ENCODE measurements around the gene RAB11FIP3. TPM values are rescaled to one million over a fixed set of nuclear protein-coding genes. Genes with fewer than 3 reads are reported as not detected.

The RAB11FIP3 gene
- total RNA-seq, 1 donor from 2014 or later: 47.0 TPM

DNA sequence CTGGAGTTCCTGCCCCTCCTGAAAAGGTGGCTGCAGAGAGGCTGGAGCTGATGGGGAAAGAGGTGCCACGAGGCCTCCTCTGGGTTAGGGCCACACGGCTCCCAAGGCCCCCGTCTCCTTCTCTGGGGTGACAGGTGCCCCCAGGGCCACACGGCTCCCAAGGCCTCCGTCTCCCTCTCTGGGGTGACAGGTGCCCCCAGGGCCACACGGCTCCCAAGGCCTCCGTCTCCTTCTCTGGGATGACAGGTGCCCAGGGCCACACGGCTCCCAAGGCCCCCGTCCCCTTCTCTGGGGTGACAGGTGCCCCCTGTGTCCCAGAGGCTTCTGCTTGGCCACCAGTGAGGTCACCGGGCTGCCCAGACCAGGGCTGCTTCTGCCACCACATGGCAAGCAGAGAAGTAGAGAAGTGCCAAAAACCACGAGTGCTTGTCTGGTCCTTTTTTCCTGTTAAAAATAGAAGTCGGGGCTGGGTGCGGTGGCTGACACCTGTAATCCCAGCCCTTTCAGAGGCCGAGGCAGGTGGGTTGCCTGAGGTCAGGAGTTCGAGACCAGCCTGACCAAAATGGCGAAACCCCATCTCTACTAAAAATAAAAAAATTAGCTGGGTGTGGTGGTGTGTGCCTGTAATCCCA lies 106.2 kb downstream of the RAB11FIP3 start:
- DNase-seq (ENCODE audit: low spot score in 2 of 2): no peak

DNA sequence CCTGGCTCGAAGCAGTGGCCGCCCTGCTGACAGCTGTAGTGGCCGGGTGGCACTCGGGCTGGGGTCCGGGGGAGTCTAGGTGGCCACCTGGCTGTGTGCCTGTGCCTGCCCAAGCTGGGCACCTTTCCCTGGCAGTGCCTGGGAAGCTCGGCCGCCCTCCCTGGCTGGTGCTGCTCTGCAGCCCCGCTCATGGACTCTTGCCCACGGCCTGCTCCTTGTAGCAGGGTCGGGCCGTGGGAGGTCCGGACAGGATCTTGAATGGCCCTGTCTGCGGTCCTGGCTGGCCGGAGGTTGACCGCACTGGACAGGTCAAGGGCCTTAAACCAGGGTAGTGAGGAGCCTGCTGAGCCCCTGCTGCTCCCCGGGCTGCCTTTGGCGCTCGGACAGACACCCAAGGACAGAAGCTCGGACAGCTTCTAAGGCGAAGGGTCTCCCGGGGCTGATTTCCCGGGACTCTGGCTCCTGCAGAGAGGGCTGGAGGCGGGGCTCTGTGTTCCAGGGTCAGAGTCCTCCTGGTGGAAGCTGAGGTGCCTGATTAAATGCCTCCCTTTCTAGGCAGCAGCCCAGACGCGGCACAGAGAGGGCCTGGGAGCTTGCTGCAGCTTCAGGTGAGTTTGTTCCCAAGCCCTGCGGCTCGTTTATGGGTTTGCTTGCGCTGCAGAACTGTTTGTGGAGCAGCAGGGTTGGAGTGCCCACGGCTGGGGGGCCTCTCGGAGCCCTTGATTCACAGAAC lies 108.1 kb downstream of the RAB11FIP3 start:
- H3K36me3 ChIP-seq: peaks cover 0 to 18% of the 10 kb centered on the region in 2 donors
- TF ChIP-seq, protein P1, sequence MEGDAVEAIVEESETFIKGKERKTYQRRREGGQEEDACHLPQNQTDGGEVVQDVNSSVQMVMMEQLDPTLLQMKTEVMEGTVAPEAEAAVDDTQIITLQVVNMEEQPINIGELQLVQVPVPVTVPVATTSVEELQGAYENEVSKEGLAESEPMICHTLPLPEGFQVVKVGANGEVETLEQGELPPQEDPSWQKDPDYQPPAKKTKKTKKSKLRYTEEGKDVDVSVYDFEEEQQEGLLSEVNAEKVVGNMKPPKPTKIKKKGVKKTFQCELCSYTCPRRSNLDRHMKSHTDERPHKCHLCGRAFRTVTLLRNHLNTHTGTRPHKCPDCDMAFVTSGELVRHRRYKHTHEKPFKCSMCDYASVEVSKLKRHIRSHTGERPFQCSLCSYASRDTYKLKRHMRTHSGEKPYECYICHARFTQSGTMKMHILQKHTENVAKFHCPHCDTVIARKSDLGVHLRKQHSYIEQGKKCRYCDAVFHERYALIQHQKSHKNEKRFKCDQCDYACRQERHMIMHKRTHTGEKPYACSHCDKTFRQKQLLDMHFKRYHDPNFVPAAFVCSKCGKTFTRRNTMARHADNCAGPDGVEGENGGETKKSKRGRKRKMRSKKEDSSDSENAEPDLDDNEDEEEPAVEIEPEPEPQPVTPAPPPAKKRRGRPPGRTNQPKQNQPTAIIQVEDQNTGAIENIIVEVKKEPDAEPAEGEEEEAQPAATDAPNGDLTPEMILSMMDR (IDR thresholded peaks at IDR 0.05): no peak
- no peak overlapping the region for H3K27ac ChIP-seq
- intact Hi-C loops (cut with DNase I): no loop called here
- no peak for DNase-seq (ENCODE audit: low spot score in 2 of 2)
- H3K9me3 ChIP-seq: no peaks in the 10 kb centered on the region
- peaks cover 1 to 13% of the 10 kb centered on the region in 2 donors for H3K4me1 ChIP-seq
- no peaks in the 10 kb centered on the region for H3K27me3 ChIP-seq
- H3K4me3 ChIP-seq: no peak overlapping the region

More for the DNA sequence above, 106.2 kb downstream of the RAB11FIP3 start:
- H3K4me1 ChIP-seq: peaks cover 4 to 20% of the 10 kb centered on the region in 2 donors
- no peak overlapping the region for H3K27ac ChIP-seq
- H3K36me3 ChIP-seq: peaks cover 0 to 8% of the 10 kb centered on the region in 2 donors
- no peaks in the 10 kb centered on the region for H3K27me3 ChIP-seq
- intact Hi-C loops (cut with DNase I): no loop called here
- TF ChIP-seq, protein P1 (IDR thresholded peaks at IDR 0.05): no peak
- H3K4me3 ChIP-seq: no peak overlapping the region
- no peaks in the 10 kb centered on the region for H3K9me3 ChIP-seq

DNA sequence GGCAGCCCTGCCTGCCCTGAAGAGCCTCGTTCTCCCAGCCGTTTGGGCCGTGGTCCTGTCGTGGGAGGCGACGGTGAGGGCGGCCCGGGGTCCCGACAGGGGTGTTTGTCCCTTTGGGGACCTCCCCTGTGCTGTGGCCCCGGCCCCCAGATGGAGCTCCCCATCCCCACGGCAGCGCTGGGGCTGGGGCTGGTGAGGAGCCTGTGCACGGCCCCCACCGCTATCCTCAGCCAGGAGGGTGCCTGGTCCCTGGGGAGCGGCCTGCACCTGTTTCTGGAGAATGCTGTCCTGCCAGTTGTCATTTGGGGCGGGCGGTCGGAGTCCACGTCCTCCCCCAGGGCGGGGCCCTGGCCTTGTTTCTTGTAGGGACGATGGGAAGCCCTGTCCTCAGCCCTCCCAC lies 108.7 kb downstream of the RAB11FIP3 start:
- no peaks in the 10 kb centered on the region for H3K9me3 ChIP-seq
- no peak for DNase-seq (ENCODE audit: low spot score in 2 of 2)
- no peak overlapping the region for H3K27ac ChIP-seq
- TF ChIP-seq, protein P1 (IDR thresholded peaks at IDR 0.05): no peak
- peaks cover 0 to 9% of the 10 kb centered on the region in 2 donors for H3K4me1 ChIP-seq
- no peak overlapping the region for H3K4me3 ChIP-seq
- H3K36me3 ChIP-seq: peaks cover 0 to 18% of the 10 kb centered on the region in 2 donors
- no peaks in the 10 kb centered on the region for H3K27me3 ChIP-seq
- intact Hi-C loops (cut with DNase I): no loop called here

DNA sequence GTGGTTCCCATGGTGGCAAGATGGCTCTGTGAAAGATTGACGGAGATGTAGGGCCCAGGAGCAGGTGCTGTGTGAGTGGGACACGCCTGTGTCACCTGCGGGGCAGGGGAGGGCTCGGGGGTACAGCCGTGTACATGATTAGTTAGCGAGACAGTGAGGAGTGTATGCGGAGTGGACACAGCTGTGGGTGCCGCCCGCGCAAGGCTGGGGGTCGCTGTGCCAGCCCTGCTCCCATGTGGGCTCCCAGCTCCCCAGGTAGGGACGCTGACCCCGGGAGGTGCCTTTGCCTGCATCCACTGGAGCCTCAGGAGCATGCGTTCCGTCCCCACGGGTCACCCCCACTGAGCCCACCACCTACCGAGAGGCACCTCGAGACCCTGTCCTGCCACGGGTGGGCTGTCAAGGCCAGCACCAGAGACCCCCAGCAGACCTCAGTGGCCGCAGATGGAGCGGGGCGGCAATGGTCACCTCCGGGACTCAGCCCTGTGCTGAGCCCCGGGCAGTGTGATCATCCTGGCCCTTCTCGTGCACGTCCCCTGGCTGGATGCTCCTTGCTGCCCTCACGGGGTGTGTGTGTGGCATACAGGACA lies 109.5 kb downstream of the RAB11FIP3 start:
- H3K27ac ChIP-seq: no peak overlapping the region
- TF ChIP-seq, protein P1 (IDR thresholded peaks at IDR 0.05): no peak
- intact Hi-C loops (cut with DNase I): no loop called here

DNA sequence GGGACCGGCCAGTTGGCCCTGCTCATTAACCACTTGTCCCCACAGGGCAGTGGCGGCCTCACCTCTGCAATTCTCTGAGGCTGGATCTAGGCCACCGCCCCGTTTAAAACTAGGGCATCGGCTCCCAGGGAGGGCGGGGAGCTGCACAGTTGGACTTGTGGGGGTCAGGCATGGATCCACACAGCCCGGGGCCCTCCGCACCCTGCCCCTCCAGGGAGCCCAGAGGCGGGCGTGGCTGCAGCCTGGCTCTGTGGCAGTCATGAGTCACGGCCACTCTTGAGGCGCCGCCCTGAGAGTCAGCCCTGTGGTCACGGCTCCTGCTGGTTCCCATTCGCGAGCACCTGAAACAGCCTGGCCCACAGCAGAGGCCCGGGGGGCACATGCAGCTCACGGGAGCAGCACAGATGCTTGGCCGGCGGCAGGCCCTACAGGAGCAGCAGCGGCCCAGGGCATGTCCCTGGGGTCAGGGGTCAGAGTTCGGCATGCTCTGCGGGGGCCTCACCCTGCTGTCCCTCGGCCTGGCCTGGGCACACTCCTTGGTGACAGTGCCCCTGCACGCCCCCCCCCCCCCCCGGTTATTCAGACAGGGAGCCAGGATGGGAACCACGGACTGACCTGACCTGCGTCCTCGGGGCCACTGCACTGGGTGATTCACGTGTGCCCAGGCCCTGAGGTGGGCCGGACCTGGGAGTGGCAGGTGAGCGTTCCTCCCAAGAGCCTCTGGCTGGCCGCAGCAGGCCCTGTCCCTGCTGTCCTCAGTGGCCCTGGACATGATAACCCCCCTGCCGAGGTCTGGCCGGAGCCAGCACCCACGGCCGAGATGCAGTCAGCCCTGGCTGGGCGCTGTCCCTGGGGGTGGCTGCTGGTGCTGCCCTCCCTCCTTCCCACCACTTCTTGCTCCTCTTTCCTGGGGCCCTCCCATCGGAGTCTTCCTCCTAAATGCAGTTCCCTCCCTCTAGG lies 110.3 kb downstream of the RAB11FIP3 start:
- Histone ChIP-seq H3K4me1 (no peaks in the 10 kb centered on the region), H3K9me3 (no peaks in the 10 kb centered on the region), H3K27me3 (no peaks in the 10 kb centered on the region), H3K27ac (no peak overlapping the region), H3K36me3 (peaks cover 0 to 26% of the 10 kb centered on the region in 2 donors), H3K4me3 (no peak overlapping the region)
- intact Hi-C loops (cut with DNase I): no loop called here
- TF ChIP-seq, protein P1 (IDR thresholded peaks at IDR 0.05): no peak
- no peak for DNase-seq (ENCODE audit: low spot score in 2 of 2)

More for the DNA sequence above, 109.5 kb downstream of the RAB11FIP3 start:
- Histone ChIP-seq H3K36me3 (peaks cover 0 to 18% of the 10 kb centered on the region in 2 donors), H3K27me3 (no peaks in the 10 kb centered on the region), H3K9me3 (no peaks in the 10 kb centered on the region), H3K4me3 (no peak overlapping the region), H3K4me1 (peaks cover 0 to 3% of the 10 kb centered on the region in 2 donors)
- DNase-seq (ENCODE audit: low spot score in 2 of 2): no peak
